ENCODE results near the gene SOX15. TPM values are rescaled to one million over a fixed set of nuclear protein-coding genes. Genes with fewer than 3 reads are reported as not detected.

SOX15 gene
- total and polyA plus RNA-seq, 10 of the 15 experiments (the other 5 are each of a cell fraction or from before 2014, with no cell fraction given), result 0.06 to 0.53 (median 0.16) TPM; not detected in 2

DNA sequence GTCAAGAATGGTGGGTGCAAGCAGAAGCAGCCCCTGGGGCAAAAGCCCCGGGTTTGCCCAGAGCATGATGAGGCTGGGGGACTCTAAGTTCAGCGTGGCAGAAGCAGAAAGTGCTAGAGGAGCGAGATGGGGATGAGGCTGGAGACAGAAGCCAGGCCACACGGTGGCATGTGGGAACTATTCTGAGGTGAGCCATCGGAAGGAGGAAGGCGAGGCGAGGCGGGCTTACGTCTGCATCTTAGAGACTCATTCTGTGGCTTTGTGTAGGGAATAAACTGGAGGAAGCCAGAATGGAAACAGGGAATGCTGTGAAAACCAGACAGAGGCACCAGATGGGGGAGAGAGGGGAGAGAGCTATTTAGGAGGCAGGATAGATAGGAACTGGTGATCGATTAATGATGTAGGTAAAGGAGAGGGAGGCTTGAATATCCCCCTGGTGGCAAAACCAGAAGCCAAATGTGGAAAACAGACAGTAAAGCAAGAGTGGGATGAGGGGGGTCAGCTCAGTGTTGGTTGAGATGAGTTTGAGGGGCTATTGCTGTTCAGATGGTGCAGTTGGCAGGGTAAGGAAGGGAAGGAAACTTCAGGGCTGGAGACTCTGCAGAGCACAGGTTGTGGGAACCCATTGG lies 34.5 kb downstream of the SOX15 start (continued):
- TF ChIP-seq, protein P1, sequence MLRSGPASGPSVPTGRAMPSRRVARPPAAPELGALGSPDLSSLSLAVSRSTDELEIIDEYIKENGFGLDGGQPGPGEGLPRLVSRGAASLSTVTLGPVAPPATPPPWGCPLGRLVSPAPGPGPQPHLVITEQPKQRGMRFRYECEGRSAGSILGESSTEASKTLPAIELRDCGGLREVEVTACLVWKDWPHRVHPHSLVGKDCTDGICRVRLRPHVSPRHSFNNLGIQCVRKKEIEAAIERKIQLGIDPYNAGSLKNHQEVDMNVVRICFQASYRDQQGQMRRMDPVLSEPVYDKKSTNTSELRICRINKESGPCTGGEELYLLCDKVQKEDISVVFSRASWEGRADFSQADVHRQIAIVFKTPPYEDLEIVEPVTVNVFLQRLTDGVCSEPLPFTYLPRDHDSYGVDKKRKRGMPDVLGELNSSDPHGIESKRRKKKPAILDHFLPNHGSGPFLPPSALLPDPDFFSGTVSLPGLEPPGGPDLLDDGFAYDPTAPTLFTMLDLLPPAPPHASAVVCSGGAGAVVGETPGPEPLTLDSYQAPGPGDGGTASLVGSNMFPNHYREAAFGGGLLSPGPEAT (IDR thresholded peaks at IDR 0.05; ENCODE audit: low read depth), result no peak
- no peak for TF ChIP-seq RELA (IDR thresholded peaks at IDR 0.05; ENCODE audit: borderline replicate concordance, partially characterized antibody)
- TF ChIP-seq, protein P2, sequence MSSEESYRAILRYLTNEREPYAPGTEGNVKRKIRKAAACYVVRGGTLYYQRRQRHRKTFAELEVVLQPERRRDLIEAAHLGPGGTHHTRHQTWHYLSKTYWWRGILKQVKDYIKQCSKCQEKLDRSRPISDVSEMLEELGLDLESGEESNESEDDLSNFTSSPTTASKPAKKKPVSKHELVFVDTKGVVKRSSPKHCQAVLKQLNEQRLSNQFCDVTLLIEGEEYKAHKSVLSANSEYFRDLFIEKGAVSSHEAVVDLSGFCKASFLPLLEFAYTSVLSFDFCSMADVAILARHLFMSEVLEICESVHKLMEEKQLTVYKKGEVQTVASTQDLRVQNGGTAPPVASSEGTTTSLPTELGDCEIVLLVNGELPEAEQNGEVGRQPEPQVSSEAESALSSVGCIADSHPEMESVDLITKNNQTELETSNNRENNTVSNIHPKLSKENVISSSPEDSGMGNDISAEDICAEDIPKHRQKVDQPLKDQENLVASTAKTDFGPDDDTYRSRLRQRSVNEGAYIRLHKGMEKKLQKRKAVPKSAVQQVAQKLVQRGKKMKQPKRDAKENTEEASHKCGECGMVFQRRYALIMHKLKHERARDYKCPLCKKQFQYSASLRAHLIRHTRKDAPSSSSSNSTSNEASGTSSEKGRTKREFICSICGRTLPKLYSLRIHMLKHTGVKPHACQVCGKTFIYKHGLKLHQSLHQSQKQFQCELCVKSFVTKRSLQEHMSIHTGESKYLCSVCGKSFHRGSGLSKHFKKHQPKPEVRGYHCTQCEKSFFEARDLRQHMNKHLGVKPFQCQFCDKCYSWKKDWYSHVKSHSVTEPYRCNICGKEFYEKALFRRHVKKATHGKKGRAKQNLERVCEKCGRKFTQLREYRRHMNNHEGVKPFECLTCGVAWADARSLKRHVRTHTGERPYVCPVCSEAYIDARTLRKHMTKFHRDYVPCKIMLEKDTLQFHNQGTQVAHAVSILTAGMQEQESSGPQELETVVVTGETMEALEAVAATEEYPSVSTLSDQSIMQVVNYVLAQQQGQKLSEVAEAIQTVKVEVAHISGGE (CRISPR knock-in tag; IDR thresholded peaks at IDR 0.05), result no peak
- TF ChIP-seq, protein P3, sequence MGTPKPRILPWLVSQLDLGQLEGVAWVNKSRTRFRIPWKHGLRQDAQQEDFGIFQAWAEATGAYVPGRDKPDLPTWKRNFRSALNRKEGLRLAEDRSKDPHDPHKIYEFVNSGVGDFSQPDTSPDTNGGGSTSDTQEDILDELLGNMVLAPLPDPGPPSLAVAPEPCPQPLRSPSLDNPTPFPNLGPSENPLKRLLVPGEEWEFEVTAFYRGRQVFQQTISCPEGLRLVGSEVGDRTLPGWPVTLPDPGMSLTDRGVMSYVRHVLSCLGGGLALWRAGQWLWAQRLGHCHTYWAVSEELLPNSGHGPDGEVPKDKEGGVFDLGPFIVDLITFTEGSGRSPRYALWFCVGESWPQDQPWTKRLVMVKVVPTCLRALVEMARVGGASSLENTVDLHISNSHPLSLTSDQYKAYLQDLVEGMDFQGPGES (IDR thresholded peaks at IDR 0.05), result no peak
